Peyer's patch (tissue), 4 donors: ENCODE data around the gene GLA. TPM values are rescaled to one million over a fixed set of nuclear protein-coding genes. Genes with fewer than 3 reads are reported as not detected.

Experiments used
- DNase-seq, 3 donors: peaks; one replicate each; pipeline ENCODE4 v3.0.0-alpha.2; 2017 to 2019
- H3K27ac ChIP-seq, 4 donors: fragments of 200-600 bp; sonication (generic); one replicate each; pipeline ENCODE4 v1.5.1; 2016 to 2019
- H3K27me3 ChIP-seq, 2 donors: fragments of 200-600 bp; sonication (generic); one replicate each; pipeline ENCODE4 v1.5.1; 2019
- H3K36me3 ChIP-seq, 3 donors: fragments of 200-600 bp; sonication (generic); one replicate each; pipeline ENCODE4 v1.5.1; 2016 to 2019
- H3K4me1 ChIP-seq, 4 donors: fragments of 200-600 bp; sonication (generic); one replicate each; pipeline ENCODE4 v1.5.1; 2016 to 2019
- H3K4me3 ChIP-seq, 4 donors: fragments of 200-600 bp; sonication (generic); 1 replicate in 3 of 4; 2 replicates in 1 of 4; pipeline ENCODE4 v1.5.1; 2016 to 2019; ENCODE audit warnings: mild to moderate bottlenecking in 1 of 4
- H3K9me3 ChIP-seq, 4 donors: fragments of 200-600 bp; sonication (generic); one replicate each; pipeline ENCODE4 v1.5.1; 2016 to 2019; ENCODE audit warnings: mild to moderate bottlenecking in 1 of 4
- POLR2A ChIP-seq, 2 donors: fragments of 450-650 bp; IDR thresholded peaks; one replicate each; pipeline ENCODE4 v1.5.1; 2017; ENCODE audit warnings: antibody characterized with exemption in 2 of 2, mild to moderate bottlenecking in 2 of 2, moderate library complexity in 2 of 2
- total RNA-seq, 4 donors: library from RNA; depleted of rRNA; stranded (reverse); fragments of >200 nt; gene quantifications; one replicate each; pipeline ENCODE4 v1.1.0, GENCODE V29; 2016
- TF ChIP-seq, protein P1 (sequence below), 6 experiments: fragments of 450-650 bp in 4 of 6; fragments of 200-600 bp in 2 of 6; sonication (generic) in 1 of 6; IDR thresholded peaks; one replicate each; pipeline ENCODE4 v1.5.1; 2017 to 2019; ENCODE audit warnings: antibody characterized with exemption in 6 of 6, mild to moderate bottlenecking in 3 of 6, moderate library complexity in 1 of 6

The GLA gene
- total RNA-seq, 4 donors from 2014 or later = 25.6 to 53.8 (median 36.0) TPM

DNA sequence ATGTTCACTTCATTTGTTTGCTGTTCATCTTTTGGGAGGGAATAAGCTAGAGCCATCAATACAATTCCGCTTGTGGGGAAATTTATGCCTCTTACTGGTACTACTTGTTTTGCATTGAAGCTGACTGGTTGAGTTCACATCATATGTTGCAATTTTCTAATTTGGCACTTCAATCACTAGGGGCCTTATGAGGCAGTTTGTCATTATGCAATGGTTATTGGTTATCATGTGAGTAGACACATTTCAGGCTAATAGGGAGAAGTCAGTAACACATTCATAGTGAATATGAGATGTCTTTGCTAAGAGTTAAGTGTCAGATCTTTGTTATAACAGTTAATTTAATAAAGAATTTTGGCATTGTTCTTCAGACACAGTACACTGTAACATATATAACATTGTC lies 11.9 kb downstream of the GLA start:
- no peak for TF ChIP-seq POLR2A (IDR thresholded peaks at IDR 0.05)
- TF ChIP-seq, protein P1, sequence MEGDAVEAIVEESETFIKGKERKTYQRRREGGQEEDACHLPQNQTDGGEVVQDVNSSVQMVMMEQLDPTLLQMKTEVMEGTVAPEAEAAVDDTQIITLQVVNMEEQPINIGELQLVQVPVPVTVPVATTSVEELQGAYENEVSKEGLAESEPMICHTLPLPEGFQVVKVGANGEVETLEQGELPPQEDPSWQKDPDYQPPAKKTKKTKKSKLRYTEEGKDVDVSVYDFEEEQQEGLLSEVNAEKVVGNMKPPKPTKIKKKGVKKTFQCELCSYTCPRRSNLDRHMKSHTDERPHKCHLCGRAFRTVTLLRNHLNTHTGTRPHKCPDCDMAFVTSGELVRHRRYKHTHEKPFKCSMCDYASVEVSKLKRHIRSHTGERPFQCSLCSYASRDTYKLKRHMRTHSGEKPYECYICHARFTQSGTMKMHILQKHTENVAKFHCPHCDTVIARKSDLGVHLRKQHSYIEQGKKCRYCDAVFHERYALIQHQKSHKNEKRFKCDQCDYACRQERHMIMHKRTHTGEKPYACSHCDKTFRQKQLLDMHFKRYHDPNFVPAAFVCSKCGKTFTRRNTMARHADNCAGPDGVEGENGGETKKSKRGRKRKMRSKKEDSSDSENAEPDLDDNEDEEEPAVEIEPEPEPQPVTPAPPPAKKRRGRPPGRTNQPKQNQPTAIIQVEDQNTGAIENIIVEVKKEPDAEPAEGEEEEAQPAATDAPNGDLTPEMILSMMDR (IDR thresholded peaks at IDR 0.05) = no peak
- Histone ChIP-seq H3K9me3 (no peaks in the 10 kb centered on the region), H3K27me3 (no peaks in the 10 kb centered on the region), H3K36me3 (no peaks in the 10 kb centered on the region), H3K27ac (no peak overlapping the region), H3K4me1 (no peaks in the 10 kb centered on the region), H3K4me3 (no peak overlapping the region)
- DNase-seq = no peak

DNA sequence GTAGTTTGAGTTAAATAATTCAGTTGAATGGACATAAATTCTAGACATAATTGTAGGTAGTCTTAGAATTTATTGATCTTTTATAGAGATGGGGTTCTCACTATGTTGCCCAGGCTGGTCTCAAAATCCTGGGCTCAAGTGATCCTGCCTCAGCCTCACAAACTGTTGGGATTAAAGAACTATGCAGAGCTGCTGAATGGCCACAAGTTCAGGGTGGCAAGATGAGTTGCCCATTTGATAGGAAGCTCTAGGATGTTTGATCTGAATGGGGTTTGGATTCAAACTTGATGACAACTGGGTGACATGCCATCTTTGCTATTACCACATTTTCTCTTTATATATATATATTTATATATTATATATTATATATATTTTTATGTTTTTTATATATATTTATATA lies 13.4 kb downstream of the GLA start:
- H3K4me1 ChIP-seq = no peaks in the 10 kb centered on the region
- no peaks in the 10 kb centered on the region for H3K27me3 ChIP-seq
- no peak overlapping the region for H3K27ac ChIP-seq
- DNase-seq = no peak
- H3K9me3 ChIP-seq = no peaks in the 10 kb centered on the region
- TF ChIP-seq POLR2A (IDR thresholded peaks at IDR 0.05) = no peak
- TF ChIP-seq, protein P1 (IDR thresholded peaks at IDR 0.05) = no peak
- H3K4me3 ChIP-seq = no peak overlapping the region
- H3K36me3 ChIP-seq = no peaks in the 10 kb centered on the region

DNA sequence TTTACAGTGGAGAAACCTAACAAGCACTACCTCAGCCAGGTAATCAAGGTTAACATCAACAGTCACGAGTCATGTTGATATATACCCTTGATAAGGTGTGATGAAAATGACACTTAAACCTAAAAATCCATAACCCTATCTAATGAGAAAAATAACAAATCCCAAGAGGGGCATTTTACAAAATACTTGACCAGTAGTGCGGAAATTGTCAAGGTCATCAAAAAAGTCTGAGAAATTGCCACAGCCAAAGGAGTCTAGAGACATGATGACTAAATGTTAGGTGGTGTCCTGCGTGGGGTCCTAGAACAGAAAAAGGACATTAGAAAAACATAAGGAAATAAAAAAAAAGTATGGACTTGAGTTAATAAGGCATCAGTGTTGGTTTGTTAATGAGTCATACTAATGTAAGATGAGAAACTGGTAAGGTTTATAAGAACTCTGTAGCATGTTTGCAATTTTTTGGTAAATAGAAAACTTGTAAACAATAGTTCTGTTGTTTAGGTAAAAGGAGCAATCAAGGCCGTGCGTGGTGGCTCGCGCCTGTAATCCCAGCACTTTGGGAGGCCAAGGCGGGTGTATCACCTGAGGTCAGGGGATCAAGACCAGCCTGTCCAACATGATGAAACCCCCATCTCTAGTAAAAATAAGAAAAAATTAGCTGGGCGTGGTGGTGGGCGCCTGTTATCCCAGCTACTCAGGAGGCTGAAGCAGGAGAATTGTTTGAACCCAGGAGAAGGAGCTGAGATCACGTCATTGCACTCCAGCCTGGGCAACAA lies 14.0 kb downstream of the GLA start:
- no peak overlapping the region for H3K4me3 ChIP-seq
- H3K4me1 ChIP-seq = no peaks in the 10 kb centered on the region
- TF ChIP-seq POLR2A (IDR thresholded peaks at IDR 0.05) = no peak
- TF ChIP-seq, protein P1 (IDR thresholded peaks at IDR 0.05) = no peak
- no peaks in the 10 kb centered on the region for H3K9me3 ChIP-seq
- no peaks in the 10 kb centered on the region for H3K27me3 ChIP-seq
- no peaks in the 10 kb centered on the region for H3K36me3 ChIP-seq
- H3K27ac ChIP-seq = no peak overlapping the region
- no peak for DNase-seq

DNA sequence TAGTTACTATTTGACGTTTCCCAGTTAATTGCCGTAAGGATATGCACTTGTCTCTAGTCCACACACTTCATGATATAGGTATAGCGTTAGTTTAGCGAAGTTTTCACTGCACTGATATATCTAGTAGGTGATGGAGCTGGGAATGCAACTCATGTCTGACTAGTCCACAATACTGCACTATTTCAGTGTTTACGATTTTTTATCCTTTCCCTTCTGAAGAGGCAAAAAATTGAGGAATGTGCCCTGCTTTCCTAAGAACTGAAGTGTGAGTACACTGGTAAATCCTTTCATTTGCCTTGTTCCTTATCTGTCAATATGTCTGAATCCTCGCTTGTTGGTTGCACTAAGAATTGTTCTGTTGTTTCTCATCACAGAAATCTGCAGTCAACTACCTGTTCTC lies 15.9 kb downstream of the GLA start:
- H3K27ac ChIP-seq = peak overlapping the region in 3 of 4 donors; percentile 73 to 82 (median 73)
- no peaks in the 10 kb centered on the region for H3K9me3 ChIP-seq
- no peaks in the 10 kb centered on the region for H3K36me3 ChIP-seq
- no peaks in the 10 kb centered on the region for H3K4me1 ChIP-seq
- peak overlapping the region; percentile 43 to 68 (median 56) for H3K4me3 ChIP-seq
- no peaks in the 10 kb centered on the region for H3K27me3 ChIP-seq
- DNase-seq = no peak
- TF ChIP-seq POLR2A (IDR thresholded peaks at IDR 0.05) = no peak
- TF ChIP-seq, protein P1 (IDR thresholded peaks at IDR 0.05) = no peak

DNA sequence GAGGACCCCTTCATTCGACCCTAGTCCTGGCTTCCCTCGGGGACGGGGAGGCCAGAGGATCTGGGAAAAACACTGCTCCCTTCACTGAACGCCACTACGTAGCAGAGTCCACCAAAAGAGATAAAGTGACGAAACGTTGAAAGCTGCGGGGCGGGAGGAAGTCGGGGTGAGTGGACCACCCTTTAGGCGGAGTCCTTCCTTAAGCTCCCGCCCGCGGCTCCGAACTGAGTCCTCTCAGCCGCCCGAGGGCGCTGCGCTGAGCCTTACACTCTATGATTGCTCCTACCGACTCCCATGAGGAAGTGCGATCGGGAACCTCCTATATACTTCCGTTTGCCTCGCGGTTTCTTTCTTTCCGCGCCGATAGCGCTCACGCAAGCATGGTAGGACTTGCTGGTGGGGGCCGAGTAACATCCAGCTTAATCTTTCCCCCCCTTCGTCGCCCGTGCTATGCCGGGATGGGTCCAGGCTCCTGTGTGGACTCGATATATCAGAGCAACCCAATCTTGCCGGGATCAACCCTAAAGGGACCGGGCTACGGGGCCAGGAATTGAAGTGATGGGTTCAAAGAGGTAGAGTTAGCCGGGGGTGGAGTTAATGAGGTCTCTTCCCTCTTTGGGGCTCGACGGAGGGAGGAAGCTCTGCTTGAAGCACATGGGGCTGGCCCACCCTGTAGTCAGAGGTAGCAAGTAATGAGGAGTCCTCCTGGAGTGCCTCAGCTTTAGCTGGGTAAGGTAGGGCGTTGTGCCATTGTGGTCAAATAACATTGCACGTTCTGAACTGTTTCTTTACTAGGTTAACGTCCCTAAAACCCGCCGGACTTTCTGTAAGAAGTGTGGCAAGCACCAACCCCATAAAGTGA lies 16.8 kb downstream of the GLA start, which contains the start of gene RPL36A:
RPL36A (plus strand) TSS at position 348 of the 862 bp plus-strand sequence; CDS start at position 381, 33 bp downstream.
- peak within 1 kb of the TSS; percentile 43 to 68 (median 56) for H3K4me3 ChIP-seq
- peak; percentile 77 to 88 for TF ChIP-seq POLR2A (IDR thresholded peaks at IDR 0.05)
- TF ChIP-seq, protein P1 (IDR thresholded peaks at IDR 0.05) = peak; percentile 37 to 77 (median 62)
- no peaks in the 10 kb centered on the region for H3K36me3 ChIP-seq
- no peaks in the 10 kb centered on the region for H3K27me3 ChIP-seq
- H3K27ac ChIP-seq = peak within 1 kb of the TSS; percentile 63 to 82 (median 73)
- H3K9me3 ChIP-seq = no peaks in the 10 kb centered on the region
- H3K4me1 ChIP-seq = no peaks in the 10 kb centered on the region
- DNase-seq = peak; percentile 85 to 95 (median 85)
